ENCODE measurements around the gene RTL5. TPM values are rescaled to one million over a fixed set of nuclear protein-coding genes. Genes with fewer than 3 reads are reported as not detected.

RTL5 gene
- total and polyA plus RNA-seq, 10 of the 15 experiments (the other 5 are each of a cell fraction or from before 2014, with no cell fraction given): under 0.01 to 0.10 (median 0.03) TPM; not detected in 5

- ChIA-PET CTCF (no interaction called here), RAD21 (ENCODE audit: unreplicated experiment) (no interaction called here), POLR2A (no interaction called here), SMC1A (ENCODE audit: uncharacterized antibody, unreplicated experiment) (no interaction called here)
- Histone ChIP-seq H3K9ac (ENCODE audit: control insufficient read depth, insufficient read depth, low read length) (no peak overlapping the region), H3K27me3 (replicated peaks in 1 of 2; ENCODE audit: control insufficient read depth in 2 of 2, insufficient read depth in 2 of 2, low read length in 1 of 2) (peaks cover 0 to 1% of the 10 kb centered on the region in 2 experiments; a peak in 1 of 4 replicates), H3K36me3 (ENCODE audit: control insufficient read depth in 2 of 2, insufficient read depth in 2 of 2, low read length in 1 of 2) (no peaks in the 10 kb centered on the region), H3K79me2 (ENCODE audit: control insufficient read depth, insufficient read depth, low read length) (no peaks in the 10 kb centered on the region), H3K27ac (ENCODE audit: control insufficient read depth, insufficient read depth) (no peak overlapping the region), H2AFZ (ENCODE audit: control insufficient read depth, low read depth, low read length) (no peak overlapping the region), H3K4me2 (ENCODE audit: control insufficient read depth, insufficient read depth) (no peak overlapping the region), H3K9me3 (replicated peaks; ENCODE audit: control insufficient read depth, insufficient read depth, low read length) (no peaks in the 10 kb centered on the region), H3K4me3 (no peak overlapping the region), H3K4me1 (ENCODE audit: control insufficient read depth, insufficient read depth, low read length) (peaks cover 5% of the 10 kb centered on the region; the same call in 1 of the 2 replicates), H4K20me1 (ENCODE audit: control insufficient read depth, insufficient read depth) (no peaks in the 10 kb centered on the region)
- ATAC-seq: no peak
- intact Hi-C loops (cut with micrococcal nuclease; ENCODE audit: unreplicated experiment) (loop anchor here (10.0 kb wide), 1 partner anchor 593 kb away; no protein-coding TSS in a partner anchor), in situ Hi-C loops (cut with MboI) (no loop called here)
- TF ChIP-seq CHD2 (IDR thresholded peaks at IDR 0.05; ENCODE audit: borderline replicate concordance, low read depth, low read length) (no peak), HDGF (IDR thresholded peaks at IDR 0.05) (no peak), MYC (IDR thresholded peaks at IDR 0.05; ENCODE audit: insufficient read depth, insufficient read length, insufficient replicate concordance, low read length, severe bottlenecking) (no peak), MYB (IDR thresholded peaks at IDR 0.05; ENCODE audit: borderline replicate concordance, low read depth, low read length) (no peak), ZNF207 (IDR thresholded peaks at IDR 0.05; ENCODE audit: borderline replicate concordance) (no peak), SREBF1 (IDR thresholded peaks at IDR 0.05; ENCODE audit: low read length) (no peak), POU2F2 (IDR thresholded peaks at IDR 0.05; ENCODE audit: borderline replicate concordance, low read depth, low read length) (no peak), KAT2A (conservative IDR thresholded peaks at IDR 0.05; ENCODE audit: control insufficient read depth, low read depth, low read length) (no peak), PBX3 (IDR thresholded peaks at IDR 0.05; ENCODE audit: insufficient replicate concordance, low read depth, low read length) (no peak), PAX5 (IDR thresholded peaks at IDR 0.05; ENCODE audit: borderline replicate concordance, low read depth, low read length) (no peak), ATF2 (IDR thresholded peaks at IDR 0.05; ENCODE audit: low read length) (no peak)
- TF ChIP-seq, protein P1, sequence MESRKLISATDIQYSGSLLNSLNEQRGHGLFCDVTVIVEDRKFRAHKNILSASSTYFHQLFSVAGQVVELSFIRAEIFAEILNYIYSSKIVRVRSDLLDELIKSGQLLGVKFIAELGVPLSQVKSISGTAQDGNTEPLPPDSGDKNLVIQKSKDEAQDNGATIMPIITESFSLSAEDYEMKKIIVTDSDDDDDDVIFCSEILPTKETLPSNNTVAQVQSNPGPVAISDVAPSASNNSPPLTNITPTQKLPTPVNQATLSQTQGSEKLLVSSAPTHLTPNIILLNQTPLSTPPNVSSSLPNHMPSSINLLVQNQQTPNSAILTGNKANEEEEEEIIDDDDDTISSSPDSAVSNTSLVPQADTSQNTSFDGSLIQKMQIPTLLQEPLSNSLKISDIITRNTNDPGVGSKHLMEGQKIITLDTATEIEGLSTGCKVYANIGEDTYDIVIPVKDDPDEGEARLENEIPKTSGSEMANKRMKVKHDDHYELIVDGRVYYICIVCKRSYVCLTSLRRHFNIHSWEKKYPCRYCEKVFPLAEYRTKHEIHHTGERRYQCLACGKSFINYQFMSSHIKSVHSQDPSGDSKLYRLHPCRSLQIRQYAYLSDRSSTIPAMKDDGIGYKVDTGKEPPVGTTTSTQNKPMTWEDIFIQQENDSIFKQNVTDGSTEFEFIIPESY (IDR thresholded peaks at IDR 0.05): no peak
- TF ChIP-seq, protein P2, sequence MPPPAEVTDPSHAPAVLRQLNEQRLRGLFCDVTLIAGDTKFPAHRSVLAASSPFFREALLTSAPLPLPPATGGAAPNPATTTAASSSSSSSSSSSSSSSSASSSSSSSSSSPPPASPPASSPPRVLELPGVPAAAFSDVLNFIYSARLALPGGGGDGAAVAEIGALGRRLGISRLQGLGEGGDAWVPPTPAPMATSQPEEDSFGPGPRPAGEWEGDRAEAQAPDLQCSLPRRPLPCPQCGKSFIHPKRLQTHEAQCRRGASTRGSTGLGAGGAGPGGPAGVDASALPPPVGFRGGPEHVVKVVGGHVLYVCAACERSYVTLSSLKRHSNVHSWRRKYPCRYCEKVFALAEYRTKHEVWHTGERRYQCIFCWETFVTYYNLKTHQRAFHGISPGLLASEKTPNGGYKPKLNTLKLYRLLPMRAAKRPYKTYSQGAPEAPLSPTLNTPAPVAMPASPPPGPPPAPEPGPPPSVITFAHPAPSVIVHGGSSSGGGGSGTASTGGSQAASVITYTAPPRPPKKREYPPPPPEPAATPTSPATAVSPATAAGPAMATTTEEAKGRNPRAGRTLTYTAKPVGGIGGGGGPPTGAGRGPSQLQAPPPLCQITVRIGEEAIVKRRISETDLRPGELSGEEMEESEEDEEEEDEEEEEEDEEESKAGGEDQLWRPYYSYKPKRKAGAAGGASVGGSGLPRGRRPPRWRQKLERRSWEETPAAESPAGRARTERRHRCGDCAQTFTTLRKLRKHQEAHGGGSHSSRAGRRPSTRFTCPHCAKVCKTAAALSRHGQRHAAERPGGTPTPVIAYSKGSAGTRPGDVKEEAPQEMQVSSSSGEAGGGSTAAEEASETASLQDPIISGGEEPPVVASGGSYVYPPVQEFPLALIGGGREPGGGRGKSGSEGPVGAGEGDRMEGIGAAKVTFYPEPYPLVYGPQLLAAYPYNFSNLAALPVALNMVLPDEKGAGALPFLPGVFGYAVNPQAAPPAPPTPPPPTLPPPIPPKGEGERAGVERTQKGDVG (CRISPR knock-in tag; IDR thresholded peaks at IDR 0.05): no peak
- WGBS (ENCODE audit: insufficient coverage, insufficient replicate concordance, low lambda C conversion rate, missing lambda C conversion rate): 23% methylated on average over 6 of the region's 6 CpGs
- no TSS peak for BruUV-seq (replicated peaks)
- no peak for FAIRE-seq
- no peak for DNase-seq (ENCODE audit: low read depth, low spot score)
These were observed 24.4 kb downstream of the RTL5 start for GRCh38 chrX:72107320-72107719.

Data from GM12878 (cell line).